Sigmoid colon (tissue), 7 donors: ENCODE measurements around the gene SMR3A. TPM values are rescaled to one million over a fixed set of nuclear protein-coding genes. Genes with fewer than 3 reads are reported as not detected.

Experiments
- DNase-seq: peaks from one replicate; pipeline ENCODE4 v3.0.0-alpha.2; 2019
- H3K27ac ChIP-seq, 4 donors: fragments of 200-600 bp; sonication (generic); one replicate each; pipeline ENCODE4 v1.5.1; 2016 to 2019; ENCODE audit warnings: mild to moderate bottlenecking in 1 of 4
- H3K27me3 ChIP-seq, 3 donors: fragments of 200-600 bp; sonication (generic); one replicate each; pipeline ENCODE4 v1.5.1; 2019; ENCODE audit warnings: mild to moderate bottlenecking in 1 of 3
- H3K36me3 ChIP-seq, 4 donors: fragments of 200-600 bp; sonication (generic); one replicate each; pipeline ENCODE4 v1.5.1; 2016 to 2019
- H3K4me1 ChIP-seq, 4 donors: fragments of 200-600 bp; sonication (generic); one replicate each; pipeline ENCODE4 v1.5.1; 2017 to 2019
- H3K4me3 ChIP-seq, 4 donors: fragments of 200-600 bp; sonication (generic); one replicate each; pipeline ENCODE4 v1.5.1; 2017 to 2019; ENCODE audit warnings: mild to moderate bottlenecking in 2 of 4, moderate library complexity in 1 of 4
- H3K9me3 ChIP-seq, 4 donors: fragments of 200-600 bp in 3 of 4; sonication (generic) in 3 of 4; one replicate each; pipeline versions ENCODE4 v1.5.1 to v1.6.1; 2013 to 2019
- CTCF ChIP-seq, 4 experiments: fragments of 450-650 bp in 3 of 4; fragments of 200-600 bp in 1 of 4; IDR thresholded peaks; one replicate each; pipeline ENCODE4 v1.5.1; 2016 to 2019; ENCODE audit warnings: antibody characterized with exemption in 4 of 4, mild to moderate bottlenecking in 3 of 4, moderate library complexity in 2 of 4
- EP300 ChIP-seq, 4 donors: sonication (generic); formaldehyde crosslinking; IDR thresholded peaks; one replicate each; pipeline ENCODE4 v1.6.1; 2017; ENCODE audit warnings: antibody characterized with exemption in 4 of 4
- POLR2A ChIP-seq, 2 donors: fragments of 450-650 bp; IDR thresholded peaks; one replicate each; pipeline ENCODE4 v1.6.1; 2016; ENCODE audit warnings: antibody characterized with exemption in 2 of 2, mild to moderate bottlenecking in 2 of 2, moderate library complexity in 2 of 2
- POLR2AphosphoS5 ChIP-seq, 4 donors: sonication (generic); formaldehyde crosslinking; IDR thresholded peaks; one replicate each; pipeline ENCODE4 v1.6.1; 2017; ENCODE audit warnings: antibody characterized with exemption in 4 of 4
- WGBS, 2 donors: extraction: QIAGEN DNeasy Blood & Tissue Kit; methylation state at CpG; one replicate each; pipeline ENCODE4 v1.1.7; 2013; 5-methylcytosine and 5-hydroxymethylcytosine counted together
- intact Hi-C: fragments of 100-400 bp; cut with DNase I; formaldehyde crosslinking; loops from one replicate; pipeline ENCODE4 v1.15.1; 2023
- polyA plus RNA-seq, 3 donors: library from polyadenylated mRNA; stranded (reverse); fragments of 200-250 nt; gene quantifications; one replicate each; pipeline ENCODE4 v1.2.3, GENCODE V29; 2013
- total RNA-seq, 4 donors: library from RNA; depleted of rRNA; stranded (reverse); fragments of >200 nt; gene quantifications; one replicate each; pipeline ENCODE4 v1.1.0, GENCODE V29; 2016
- donor health status: healthy with polysubstance abuse.
- donor health status: Bipolar disorder and iron deficiency.
- donor health status: healthy.

The SMR3A gene
- total and polyA plus RNA-seq, 7 donors = not detected

GRCh38 chr4:70405765-70406164 lies 45.2 kb downstream of the SMR3A start:
- WGBS, 2 donors = 51 to 71% methylated on average over 6 of the region's 6 CpGs
- TF ChIP-seq EP300 (IDR thresholded peaks at IDR 0.05) (no peak), CTCF (IDR thresholded peaks at IDR 0.05) (no peak), POLR2AphosphoS5 (IDR thresholded peaks at IDR 0.05) (no peak), POLR2A (IDR thresholded peaks at IDR 0.05) (no peak)
- Histone ChIP-seq H3K4me1 (no peaks in the 10 kb centered on the region), H3K27ac (no peak overlapping the region), H3K36me3 (no peaks in the 10 kb centered on the region), H3K9me3 (no peaks in the 10 kb centered on the region), H3K4me3 (no peak overlapping the region), H3K27me3 (no peaks in the 10 kb centered on the region)
- intact Hi-C loops = no loop called here
- no peak for DNase-seq

Other genes starting within 250 kb of the SMR3A start
- gene PRR27, start 206.5 kb upstream of the SMR3A start, total RNA-seq = not detected
- gene PRR27, start 206.5 kb upstream of the SMR3A start, polyA plus RNA-seq = under 1 TPM in 1 of 3 donors, not detected in 2; 0.03 TPM
- 1 to 10 TPM; 4.3 to 6.4 (median 5.5) TPM for gene ODAM, start 165.0 kb upstream of the SMR3A start, total RNA-seq
- gene ODAM, start 165.0 kb upstream of the SMR3A start, polyA plus RNA-seq = 1 to 10 TPM in 1 of 3 donors, not detected in 2; 8.3 TPM
- gene FDCSP, start 134.6 kb upstream of the SMR3A start, total RNA-seq = 1 to 10 TPM in 1 of 4 donors, not detected in 3; 1.1 TPM
- gene FDCSP, start 134.6 kb upstream of the SMR3A start, polyA plus RNA-seq = 100 to 1,000 TPM in 1 of 3 donors, not detected in 2; 316 TPM
- not detected for gene CSN3, start 118.2 kb upstream of the SMR3A start, total RNA-seq
- gene CSN3, start 118.2 kb upstream of the SMR3A start, polyA plus RNA-seq = not detected
- gene CABS1, start 25.8 kb upstream of the SMR3A start, total RNA-seq = not detected
- not detected for gene CABS1, start 25.8 kb upstream of the SMR3A start, polyA plus RNA-seq
- gene SMR3B, start 22.4 kb downstream of the SMR3A start, total RNA-seq = not detected
- not detected for gene SMR3B, start 22.4 kb downstream of the SMR3A start, polyA plus RNA-seq
- not detected for gene OPRPN, start 37.2 kb downstream of the SMR3A start, total RNA-seq
- gene OPRPN, start 37.2 kb downstream of the SMR3A start, polyA plus RNA-seq = not detected
- not detected for gene MUC7, start 111.4 kb downstream of the SMR3A start, total RNA-seq
- gene MUC7, start 111.4 kb downstream of the SMR3A start, polyA plus RNA-seq = not detected
- gene AMTN, start 157.8 kb downstream of the SMR3A start, total RNA-seq = not detected
- not detected for gene AMTN, start 157.8 kb downstream of the SMR3A start, polyA plus RNA-seq
- gene AMBN, start 231.5 kb downstream of the SMR3A start, total RNA-seq = not detected
- gene AMBN, start 231.5 kb downstream of the SMR3A start, polyA plus RNA-seq = not detected